ENCODE results near the gene ADAMTS16.
"Not testable (repeated sequence)": the region's sequence is repeated elsewhere in the genome, so short reads cannot be mapped to it uniquely, and the experiment has no call there.

Gene ADAMTS16, protein sequence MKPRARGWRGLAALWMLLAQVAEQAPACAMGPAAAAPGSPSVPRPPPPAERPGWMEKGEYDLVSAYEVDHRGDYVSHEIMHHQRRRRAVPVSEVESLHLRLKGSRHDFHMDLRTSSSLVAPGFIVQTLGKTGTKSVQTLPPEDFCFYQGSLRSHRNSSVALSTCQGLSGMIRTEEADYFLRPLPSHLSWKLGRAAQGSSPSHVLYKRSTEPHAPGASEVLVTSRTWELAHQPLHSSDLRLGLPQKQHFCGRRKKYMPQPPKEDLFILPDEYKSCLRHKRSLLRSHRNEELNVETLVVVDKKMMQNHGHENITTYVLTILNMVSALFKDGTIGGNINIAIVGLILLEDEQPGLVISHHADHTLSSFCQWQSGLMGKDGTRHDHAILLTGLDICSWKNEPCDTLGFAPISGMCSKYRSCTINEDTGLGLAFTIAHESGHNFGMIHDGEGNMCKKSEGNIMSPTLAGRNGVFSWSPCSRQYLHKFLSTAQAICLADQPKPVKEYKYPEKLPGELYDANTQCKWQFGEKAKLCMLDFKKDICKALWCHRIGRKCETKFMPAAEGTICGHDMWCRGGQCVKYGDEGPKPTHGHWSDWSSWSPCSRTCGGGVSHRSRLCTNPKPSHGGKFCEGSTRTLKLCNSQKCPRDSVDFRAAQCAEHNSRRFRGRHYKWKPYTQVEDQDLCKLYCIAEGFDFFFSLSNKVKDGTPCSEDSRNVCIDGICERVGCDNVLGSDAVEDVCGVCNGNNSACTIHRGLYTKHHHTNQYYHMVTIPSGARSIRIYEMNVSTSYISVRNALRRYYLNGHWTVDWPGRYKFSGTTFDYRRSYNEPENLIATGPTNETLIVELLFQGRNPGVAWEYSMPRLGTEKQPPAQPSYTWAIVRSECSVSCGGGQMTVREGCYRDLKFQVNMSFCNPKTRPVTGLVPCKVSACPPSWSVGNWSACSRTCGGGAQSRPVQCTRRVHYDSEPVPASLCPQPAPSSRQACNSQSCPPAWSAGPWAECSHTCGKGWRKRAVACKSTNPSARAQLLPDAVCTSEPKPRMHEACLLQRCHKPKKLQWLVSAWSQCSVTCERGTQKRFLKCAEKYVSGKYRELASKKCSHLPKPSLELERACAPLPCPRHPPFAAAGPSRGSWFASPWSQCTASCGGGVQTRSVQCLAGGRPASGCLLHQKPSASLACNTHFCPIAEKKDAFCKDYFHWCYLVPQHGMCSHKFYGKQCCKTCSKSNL

DNA sequence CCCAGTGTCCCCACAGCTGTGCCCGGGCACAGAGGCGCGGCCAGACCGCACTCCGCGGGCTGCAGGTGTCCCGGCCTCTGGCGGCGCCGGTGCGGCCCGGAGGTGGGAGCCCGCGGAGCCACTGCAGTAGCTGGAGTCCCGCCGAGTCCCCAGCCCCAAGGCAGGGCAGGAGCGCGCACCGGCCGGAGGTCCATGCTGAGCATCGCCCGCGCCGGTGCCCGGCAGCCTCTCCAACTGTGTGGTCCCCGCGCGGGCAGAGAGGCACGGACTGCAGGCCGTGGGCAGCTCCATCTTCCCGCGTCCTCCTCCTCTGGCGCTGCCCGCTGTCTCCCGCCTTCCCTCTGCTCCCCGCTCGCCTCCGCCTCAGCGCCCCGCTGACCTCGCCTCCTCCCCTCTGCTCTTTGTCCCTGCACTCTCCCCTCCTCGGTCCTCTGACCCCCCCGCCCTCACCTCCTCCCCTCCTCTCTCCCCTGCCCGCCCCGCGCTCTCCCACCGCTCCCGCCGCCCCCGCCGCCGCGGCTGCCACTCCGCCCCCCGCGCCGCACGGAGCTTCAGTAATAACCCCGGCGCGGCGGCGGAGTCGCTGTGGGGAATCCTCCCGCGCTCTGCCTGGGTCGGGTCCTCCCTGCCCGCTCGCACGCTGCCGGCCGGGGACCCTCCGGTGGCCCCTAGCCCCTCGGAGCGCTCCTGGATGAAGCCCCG is at the start of gene ADAMTS16:
Gene ADAMTS16 (plus strand): TSS at position 554 of the 702 bp plus-strand sequence. CDS start 138 bp downstream, at position 692.
- in situ Hi-C loops (cut with HindIII; ENCODE audit: low sequenced_read_pairs): no loop called here

DNA sequence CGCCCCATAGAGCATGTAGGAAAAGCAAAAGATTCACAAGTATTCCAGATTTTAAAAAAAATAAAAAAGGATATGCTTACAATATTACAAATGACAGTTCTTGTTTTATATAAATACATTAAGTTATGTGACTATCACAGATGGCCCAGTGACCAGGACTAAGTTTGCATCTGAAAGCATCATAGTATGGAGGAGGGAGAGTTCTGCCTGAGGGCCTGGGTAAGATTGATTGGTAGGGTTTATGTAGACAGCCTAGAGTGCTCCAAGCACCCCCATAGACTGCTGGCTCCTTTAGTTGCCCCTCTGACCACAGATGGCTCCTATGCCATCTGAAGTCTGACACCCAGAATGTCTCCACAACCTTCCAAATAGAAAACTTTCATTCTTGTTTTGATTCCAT is 48.0 kb upstream of the ADAMTS16 start:
- in situ Hi-C loops (cut with HindIII; ENCODE audit: low sequenced_read_pairs): no loop called here

DNA sequence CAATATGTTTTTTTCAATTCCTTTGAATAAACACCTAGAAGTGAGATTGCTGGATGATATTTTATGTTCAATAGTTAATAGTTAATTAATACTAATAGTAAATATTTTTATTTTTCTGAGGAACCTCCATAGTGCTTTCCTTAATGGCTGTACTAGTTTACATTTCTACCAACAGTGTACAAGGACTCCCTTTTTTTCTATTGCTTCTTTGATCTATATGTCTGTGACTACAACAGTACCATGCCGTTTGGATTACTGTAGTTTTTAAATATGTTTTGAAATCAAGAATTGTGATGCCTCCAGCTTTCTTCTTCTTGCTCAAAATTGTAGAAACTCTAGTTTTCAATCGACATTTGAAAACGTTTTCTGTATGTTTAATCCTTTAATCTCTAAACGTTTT is 39.5 kb upstream of the ADAMTS16 start:
- in situ Hi-C loops (cut with HindIII; ENCODE audit: low sequenced_read_pairs): no loop called here

DNA sequence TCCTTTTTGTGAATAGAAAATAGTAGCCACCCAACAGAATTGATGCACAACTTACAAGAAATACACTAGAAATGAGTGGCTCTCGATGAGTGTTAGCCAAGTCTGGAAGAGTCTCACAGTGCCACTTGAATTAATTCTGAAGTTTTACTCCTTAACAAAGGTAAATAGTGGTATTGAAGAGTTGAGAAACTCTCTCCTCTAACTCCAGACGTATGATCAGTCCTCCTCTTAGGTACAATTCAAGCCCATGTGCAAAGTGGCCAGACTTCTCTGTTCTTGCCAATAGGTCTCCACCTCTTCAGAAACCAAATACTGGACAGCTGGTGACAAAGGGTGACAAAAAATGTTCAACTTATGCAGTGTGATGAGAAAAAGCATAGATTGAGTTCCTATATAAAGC is 38.5 kb upstream of the ADAMTS16 start:
- in situ Hi-C loops (cut with HindIII; ENCODE audit: low sequenced_read_pairs): no loop called here

DNA sequence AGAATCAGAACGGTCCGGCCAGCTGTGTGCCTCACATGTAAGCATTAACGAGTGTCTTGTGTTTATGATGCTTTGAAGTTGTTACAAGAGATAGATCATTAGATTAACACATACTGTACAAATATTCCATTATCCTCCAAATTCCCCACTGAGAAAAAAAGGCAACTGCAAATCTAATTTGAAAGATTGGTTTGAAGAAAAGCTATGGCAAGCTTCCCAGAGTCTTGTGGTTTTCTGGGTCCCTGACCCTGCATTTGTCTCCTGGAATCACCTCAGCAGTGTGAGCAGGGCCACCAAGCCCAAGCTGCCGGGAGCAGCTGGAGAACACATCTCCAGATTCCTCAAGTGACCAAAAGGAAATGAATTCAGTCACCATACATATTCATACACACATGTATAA is 36.9 kb upstream of the ADAMTS16 start:
- in situ Hi-C loops (cut with HindIII; ENCODE audit: low sequenced_read_pairs): no loop called here

DNA sequence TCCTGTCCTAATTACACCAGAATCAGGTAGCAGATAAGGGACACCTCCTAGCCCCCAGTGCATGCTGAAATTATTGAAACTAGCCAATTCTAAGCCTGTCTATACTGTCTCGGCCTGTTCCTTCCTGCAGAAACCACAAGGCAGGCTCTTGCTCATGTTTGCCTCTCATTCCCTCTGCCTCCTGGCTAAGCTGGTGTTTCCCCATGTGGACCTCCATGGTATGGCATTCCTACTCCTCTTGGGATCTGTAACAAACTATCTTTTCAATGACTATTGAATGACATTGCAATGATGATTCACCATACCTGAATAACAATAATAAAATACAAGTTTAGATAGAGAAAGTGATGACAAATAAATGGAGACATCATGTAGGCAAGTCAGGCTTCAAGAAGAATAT is 35.6 kb upstream of the ADAMTS16 start:
- in situ Hi-C loops (cut with HindIII; ENCODE audit: low sequenced_read_pairs): no loop called here

DNA sequence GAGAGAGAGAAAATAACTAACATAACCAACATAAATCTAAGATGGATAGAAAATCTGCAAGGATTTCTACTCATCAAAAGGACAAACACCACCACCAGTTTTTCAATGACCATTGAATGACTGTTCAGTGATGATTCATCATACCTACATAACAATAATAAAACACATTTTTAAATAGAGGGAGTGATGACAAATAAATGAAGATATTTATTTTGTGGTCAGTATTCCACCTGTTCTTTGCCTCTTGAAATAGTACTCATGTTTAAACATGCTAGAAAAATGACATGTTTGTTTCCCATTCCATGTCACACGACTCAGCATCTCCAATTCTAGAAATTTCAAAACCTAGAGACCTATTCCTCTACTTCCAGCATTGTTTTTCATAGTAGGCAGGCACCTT is 34.6 kb upstream of the ADAMTS16 start:
- in situ Hi-C loops (cut with HindIII; ENCODE audit: low sequenced_read_pairs): loop anchor here (5.0 kb wide), 1 partner anchor 72 kb away; no protein-coding TSS in a partner anchor

DNA sequence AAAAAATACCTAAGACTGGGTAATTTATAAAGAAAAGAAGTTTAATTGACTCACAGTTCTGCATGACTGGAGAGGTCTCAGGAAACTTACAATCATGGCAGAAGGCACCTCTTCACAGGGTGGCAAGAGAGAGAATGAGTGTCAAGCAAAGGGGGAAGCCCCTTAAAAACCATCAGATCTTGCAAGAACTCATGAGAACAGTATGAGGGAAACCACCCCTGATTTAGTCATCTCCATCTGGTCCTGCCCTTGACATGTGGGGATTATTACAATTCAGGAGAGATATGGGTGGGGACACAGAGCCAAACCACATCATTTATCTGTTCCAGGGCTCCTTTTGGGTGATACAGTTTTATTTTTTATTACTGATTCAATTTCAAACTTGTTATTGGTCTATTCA is 23.2 kb upstream of the ADAMTS16 start:
- in situ Hi-C loops (cut with HindIII; ENCODE audit: low sequenced_read_pairs): no loop called here

DNA sequence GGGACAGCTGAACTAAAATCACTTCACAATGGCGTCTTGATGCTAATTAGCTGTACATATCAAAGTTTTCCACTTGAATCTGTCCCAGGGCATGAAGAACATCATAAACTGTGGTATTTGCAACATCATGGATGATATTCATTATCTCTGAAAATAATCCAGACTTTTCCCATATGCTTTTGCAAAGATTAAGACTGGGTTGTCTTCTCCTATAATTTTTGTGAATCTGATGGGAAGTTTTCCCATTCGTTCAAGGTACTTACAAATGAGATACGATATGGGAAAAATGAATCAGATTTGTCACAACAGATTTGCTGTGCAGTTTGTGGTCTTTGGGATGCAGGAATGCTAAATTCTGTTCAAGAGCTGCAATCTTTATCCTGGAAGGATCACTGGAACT is 17.4 kb upstream of the ADAMTS16 start:
- in situ Hi-C loops (cut with HindIII; ENCODE audit: low sequenced_read_pairs): no loop called here

DNA sequence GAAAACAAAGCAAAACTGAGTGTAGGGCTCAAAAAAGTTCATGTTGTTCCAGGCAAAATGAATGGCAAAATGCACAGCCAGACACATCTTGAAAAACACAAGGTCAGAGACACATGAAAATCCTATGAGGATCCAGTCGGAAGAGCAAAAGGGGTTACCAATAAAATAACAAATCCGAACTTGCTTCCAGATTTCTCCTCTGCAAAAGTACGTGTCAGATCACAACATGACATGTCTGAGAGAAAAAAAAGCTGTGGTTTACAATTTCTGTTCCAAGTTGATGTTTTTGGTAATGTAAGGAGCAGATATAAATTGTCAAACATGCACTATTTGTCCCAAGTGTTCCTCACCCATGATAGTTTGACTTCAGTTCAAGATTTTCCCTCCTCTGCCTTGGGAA is 15.9 kb upstream of the ADAMTS16 start:
- in situ Hi-C loops (cut with HindIII; ENCODE audit: low sequenced_read_pairs): no loop called here

DNA sequence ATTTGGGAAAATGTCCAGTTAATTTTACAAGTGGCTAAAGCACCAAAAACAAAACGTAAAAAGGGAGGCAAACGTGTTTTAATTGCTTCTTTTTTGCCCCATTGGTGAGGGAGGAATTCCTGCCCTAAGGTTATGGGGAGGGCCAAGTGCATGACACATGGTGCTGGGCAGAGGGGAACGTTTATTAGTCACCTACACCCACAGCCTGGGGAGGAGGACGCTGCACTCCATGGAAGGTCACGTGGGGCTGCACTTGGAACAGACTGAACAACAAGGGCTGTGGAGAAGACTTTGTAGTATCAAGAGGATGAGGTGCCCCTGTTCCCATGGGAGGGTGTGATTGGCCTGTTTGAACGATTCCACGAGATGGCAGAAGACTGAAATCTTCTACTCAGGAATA is 13.7 kb upstream of the ADAMTS16 start:
- in situ Hi-C loops (cut with HindIII; ENCODE audit: low sequenced_read_pairs): no loop called here

DNA sequence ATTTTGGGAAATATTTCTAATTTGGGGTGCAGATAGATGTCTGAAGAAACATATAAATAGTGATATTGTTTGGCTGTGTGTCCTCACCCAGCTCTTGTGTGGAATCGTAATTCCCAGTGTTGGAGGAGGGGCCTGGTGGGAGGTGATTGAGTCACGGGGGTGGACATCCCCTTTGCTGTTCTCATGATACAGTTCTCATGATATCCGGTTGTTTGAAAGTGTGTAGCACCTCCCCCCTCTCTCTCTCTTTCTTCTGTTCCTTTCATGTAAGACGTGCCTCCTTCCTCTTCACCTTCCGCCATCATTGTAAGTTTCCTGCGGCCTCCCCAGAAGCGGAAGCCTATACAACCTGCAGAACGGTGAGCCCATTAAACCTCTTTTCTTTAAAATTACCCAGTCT is 11.4 kb upstream of the ADAMTS16 start:
- in situ Hi-C loops (cut with HindIII; ENCODE audit: low sequenced_read_pairs): no loop called here

DNA sequence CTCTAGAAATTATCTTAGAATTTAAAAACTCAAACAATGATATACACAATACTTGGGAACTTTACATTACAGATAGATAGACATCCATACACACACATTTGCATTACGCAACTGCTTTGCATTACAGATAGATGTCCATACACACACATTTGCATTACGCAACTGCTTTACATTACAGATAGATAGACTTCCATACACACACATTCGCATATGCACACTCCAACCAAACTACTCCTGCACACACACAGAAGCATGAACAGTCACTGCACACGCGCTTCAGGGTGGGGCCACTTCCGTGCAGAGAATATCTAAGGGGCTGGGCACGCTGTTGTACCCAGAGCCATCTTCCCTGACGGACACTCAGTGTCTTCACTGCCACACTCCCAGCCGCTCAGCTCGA is 7.9 kb upstream of the ADAMTS16 start:
- in situ Hi-C loops (cut with HindIII; ENCODE audit: low sequenced_read_pairs): no loop called here

DNA sequence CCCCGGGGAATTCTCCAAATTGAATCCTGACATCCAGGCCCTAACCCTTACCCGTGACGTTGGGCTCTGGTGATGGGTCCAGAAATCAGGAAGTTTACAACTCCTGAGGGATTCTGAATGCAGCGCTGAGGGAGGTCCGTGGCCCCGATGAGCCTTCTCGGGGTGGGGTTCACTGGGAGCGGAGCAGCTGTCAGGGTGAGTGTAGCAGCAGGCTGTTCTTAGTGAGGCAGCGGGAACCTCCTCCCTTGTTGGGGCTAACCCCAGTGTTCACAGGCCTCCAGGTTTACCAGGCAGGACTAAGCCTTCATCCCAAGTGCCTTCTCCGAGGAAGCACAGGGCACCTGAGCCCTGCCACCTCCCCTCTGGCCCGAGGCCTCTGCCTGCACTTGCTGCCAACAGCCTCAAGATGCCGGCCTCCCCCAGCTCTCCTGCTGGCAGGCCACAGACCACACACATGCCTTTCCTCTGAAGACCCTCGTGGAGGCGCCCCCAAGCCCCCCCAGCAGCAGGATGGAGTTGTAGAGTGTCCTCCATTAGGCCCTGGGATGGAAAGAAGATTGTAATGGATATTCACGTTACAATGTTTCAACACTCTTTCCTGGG is 7.3 kb upstream of the ADAMTS16 start:
- in situ Hi-C loops (cut with HindIII; ENCODE audit: low sequenced_read_pairs): no loop called here

DNA sequence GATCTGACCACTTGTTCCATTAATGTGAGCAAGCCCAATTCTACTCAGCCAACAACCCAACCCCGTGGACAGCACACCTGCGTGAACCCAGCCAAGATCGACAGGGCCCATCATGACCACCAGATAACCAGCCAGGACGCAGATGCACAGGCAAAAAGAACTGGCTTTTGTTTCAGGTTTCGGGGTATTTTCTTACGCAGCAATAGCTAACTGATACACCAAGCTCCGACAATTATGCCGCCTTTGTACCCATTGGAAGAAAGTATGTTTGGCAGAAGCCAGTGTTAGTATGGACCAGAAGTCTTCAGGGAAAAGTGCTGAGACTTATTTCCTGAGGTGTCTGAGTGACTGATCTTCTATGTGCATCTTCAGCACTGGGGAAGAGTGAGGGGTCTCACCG is 6.0 kb upstream of the ADAMTS16 start:
- in situ Hi-C loops (cut with HindIII; ENCODE audit: low sequenced_read_pairs): no loop called here

DNA sequence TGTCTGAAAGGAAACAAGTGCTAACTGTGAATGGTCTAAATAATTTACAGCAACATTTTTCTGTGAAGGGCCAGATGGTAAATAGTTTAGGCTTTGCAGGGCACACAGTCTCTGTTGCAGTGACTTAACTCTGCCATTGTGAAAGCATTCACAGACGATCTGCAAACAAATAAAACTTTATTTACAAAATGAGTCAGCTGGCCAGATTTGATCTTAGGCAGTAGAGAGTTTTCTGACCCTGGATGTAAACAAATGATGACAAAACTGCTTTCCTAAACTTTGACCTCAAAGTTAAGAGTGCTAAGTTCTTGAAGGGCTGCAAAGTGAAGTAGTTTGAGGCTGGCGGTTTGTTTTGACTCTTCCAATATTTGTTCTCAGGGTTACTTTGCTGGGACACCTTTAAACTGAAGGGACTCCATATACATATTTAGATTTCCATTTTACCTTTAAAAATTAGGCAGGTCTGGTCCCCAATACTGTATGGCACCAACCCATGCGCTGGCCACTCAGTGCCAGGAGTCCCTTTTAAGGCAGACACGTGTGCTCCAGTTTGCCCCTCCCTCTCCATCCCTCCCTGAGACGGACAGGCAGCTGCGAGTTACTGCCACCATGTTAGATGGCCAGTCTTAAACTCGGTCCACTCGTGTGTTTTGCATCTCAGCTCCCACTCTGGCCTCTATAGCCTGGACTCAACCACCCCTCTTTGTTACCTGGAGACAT is 4.0 kb upstream of the ADAMTS16 start:
- in situ Hi-C loops (cut with HindIII; ENCODE audit: low sequenced_read_pairs): no loop called here

DNA sequence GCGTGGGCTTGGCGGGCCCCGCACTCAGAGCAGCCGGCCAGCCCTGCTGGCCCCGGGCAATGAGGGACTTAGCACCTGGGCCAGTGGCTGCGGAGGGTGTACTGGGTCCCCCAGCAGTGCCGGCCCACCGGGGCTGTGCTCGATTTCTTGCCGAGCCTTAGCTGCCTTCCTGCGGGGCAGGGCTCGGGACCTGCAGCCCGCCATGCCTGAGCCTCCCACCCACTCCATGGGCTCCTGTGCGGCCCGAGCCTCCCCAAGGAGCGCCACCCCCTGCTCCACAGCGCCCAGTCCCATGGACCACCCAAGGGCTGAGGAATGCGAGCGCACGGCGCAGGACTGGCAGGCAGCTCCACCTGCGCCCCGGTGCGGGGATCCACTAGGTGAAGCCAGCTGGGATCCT is 2.3 kb upstream of the ADAMTS16 start:
- in situ Hi-C loops (cut with HindIII; ENCODE audit: low sequenced_read_pairs): not testable (repeated sequence)

DNA sequence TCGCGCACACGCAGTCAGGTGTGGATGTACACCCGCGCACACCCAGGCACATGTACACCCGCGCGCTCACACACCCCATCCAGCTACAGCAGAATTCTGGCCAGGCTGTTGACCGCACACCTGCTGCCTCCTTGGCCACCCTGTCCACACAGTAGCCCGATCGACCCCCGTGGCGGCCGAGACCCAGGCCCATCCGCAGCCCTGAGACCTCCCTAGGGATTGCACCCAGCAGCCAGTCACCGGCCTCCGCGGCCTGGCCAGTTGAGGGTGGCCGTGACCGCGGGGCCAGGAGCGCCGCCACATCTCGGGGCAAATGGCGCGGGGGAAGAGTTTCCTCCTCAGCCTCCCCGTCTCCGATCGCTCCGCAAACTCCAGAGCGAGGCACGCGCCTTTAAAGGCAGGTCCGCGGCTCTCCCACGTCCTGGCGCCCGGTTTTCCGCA is 774 bp upstream of the ADAMTS16 start:
- in situ Hi-C loops (cut with HindIII; ENCODE audit: low sequenced_read_pairs): no loop called here

DNA sequence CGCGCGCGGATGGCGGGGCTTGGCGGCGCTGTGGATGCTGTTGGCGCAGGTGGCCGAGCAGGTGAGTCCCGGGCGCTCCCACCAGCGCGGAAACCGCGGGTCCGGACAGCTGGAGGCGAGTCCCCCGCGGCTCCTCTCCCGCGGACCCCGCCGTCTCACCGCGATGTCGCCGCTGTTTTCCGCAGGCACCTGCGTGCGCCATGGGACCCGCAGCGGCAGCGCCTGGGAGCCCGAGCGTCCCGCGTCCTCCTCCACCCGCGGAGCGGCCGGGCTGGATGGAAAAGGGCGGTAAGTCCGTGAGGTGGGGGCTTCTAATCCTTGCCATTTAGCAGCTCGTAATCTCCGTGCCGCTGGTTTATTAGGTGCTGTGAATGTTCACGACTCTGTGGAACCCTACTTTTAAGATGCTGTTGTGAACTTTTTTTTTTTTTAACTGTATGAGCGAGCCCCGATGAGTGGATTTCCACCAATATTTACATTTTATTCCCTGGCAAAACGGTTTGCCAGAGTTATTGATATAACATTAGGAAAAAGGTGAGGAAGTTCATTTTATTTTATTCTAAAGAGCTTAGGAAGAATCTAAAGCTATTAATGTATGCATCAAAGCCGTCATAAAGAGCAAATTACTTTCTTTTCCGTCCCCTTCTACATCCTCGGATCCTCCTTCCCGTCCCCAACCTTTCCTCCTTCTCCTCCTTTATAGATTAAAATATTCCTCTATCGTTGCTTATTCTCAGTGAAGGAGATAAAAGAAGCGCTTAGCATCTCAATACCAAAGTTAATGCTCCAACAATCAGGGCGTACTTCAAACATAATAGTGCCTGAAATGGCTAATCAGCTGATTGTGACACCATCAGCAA is 579 bp downstream of the ADAMTS16 start:
- in situ Hi-C loops (cut with HindIII; ENCODE audit: low sequenced_read_pairs): no loop called here

Data from DLD1 (cell line).